Duodenal mucosa (tissue), 2 donors: Measurements from ENCODE around the gene RFNG.

Experiments used
- H3K27ac ChIP-seq: one replicate; pipeline ENCODE4 v1.7.0; 2013; ENCODE audit warnings: low read depth, low read length
- H3K27me3 ChIP-seq, 2 donors: one replicate each; pipeline ENCODE4 v1.7.0; 2013; ENCODE audit warnings: low read length in 2 of 2, control low read depth in 1 of 2; ENCODE audit not compliant: insufficient read depth in 2 of 2, control insufficient read depth in 1 of 2
- H3K36me3 ChIP-seq, 2 donors: one replicate each; pipeline ENCODE4 v1.7.0; 2013; ENCODE audit warnings: low read length in 2 of 2, control low read depth in 1 of 2; ENCODE audit not compliant: insufficient read depth in 2 of 2, control insufficient read depth in 1 of 2
- H3K4me1 ChIP-seq, 2 donors: one replicate each; pipeline ENCODE4 v1.7.0; 2013; ENCODE audit warnings: low read length in 2 of 2, control low read depth in 1 of 2; ENCODE audit not compliant: insufficient read depth in 2 of 2, control insufficient read depth in 1 of 2
- H3K4me3 ChIP-seq, 2 donors: one replicate each; pipeline ENCODE4 v1.7.0; 2013; ENCODE audit warnings: low read length in 2 of 2, low read depth in 1 of 2
- H3K9ac ChIP-seq, 2 donors: one replicate each; pipeline ENCODE4 v1.7.0; 2013; ENCODE audit warnings: low read length in 2 of 2, low read depth in 1 of 2
- H3K9me3 ChIP-seq, 2 donors: one replicate each; pipeline ENCODE4 v1.7.0; 2013; ENCODE audit warnings: low read length in 2 of 2, control low read depth in 1 of 2; ENCODE audit not compliant: control insufficient read depth in 1 of 2

Gene RFNG

GRCh38 chr17:82055965-82056728 is 4.5 kb upstream of the RFNG start:
- H3K9me3 ChIP-seq, result no peaks in the 10 kb centered on the region
- H3K4me1 ChIP-seq, result peaks cover 11 to 18% of the 10 kb centered on the region in 2 donors
- H3K36me3 ChIP-seq, result peaks cover 16 to 74% of the 10 kb centered on the region in 2 donors
- no peak overlapping the region for H3K9ac ChIP-seq
- no peak overlapping the region for H3K4me3 ChIP-seq
- H3K27ac ChIP-seq, result no peak overlapping the region
- H3K27me3 ChIP-seq, result no peaks in the 10 kb centered on the region

GRCh38 chr17:82055023-82055964 is 3.7 kb upstream of the RFNG start:
- H3K9ac ChIP-seq, result no peak overlapping the region
- H3K4me3 ChIP-seq, result no peak overlapping the region
- no peak overlapping the region for H3K27ac ChIP-seq
- H3K36me3 ChIP-seq, result peaks cover 15 to 66% of the 10 kb centered on the region in 2 donors
- H3K9me3 ChIP-seq, result no peaks in the 10 kb centered on the region
- no peaks in the 10 kb centered on the region for H3K27me3 ChIP-seq
- peaks cover 11 to 25% of the 10 kb centered on the region in 2 donors for H3K4me1 ChIP-seq

- H3K4me3 ChIP-seq, result no peak overlapping the region
- H3K27ac ChIP-seq, result no peak overlapping the region
- peaks cover 11 to 29% of the 10 kb centered on the region in 2 donors for H3K4me1 ChIP-seq
- no peaks in the 10 kb centered on the region for H3K9me3 ChIP-seq
- peaks cover 13 to 60% of the 10 kb centered on the region in 2 donors for H3K36me3 ChIP-seq
- H3K9ac ChIP-seq, result no peak overlapping the region
- H3K27me3 ChIP-seq, result no peaks in the 10 kb centered on the region
These were observed 2.9 kb upstream of the RFNG start for GRCh38 chr17:82054351-82055022.

- Histone ChIP-seq H3K9ac (no peak overlapping the region), H3K4me3 (peak overlapping the region in 1 of 2 donors; percentile 89), H3K27me3 (no peaks in the 10 kb centered on the region), H3K4me1 (peaks cover 11 to 29% of the 10 kb centered on the region in 2 donors), H3K9me3 (no peaks in the 10 kb centered on the region), H3K27ac (no peak overlapping the region), H3K36me3 (peaks cover 13 to 53% of the 10 kb centered on the region in 2 donors)
These were observed 2.1 kb upstream of the RFNG start for GRCh38 chr17:82053556-82054263.

DNA sequence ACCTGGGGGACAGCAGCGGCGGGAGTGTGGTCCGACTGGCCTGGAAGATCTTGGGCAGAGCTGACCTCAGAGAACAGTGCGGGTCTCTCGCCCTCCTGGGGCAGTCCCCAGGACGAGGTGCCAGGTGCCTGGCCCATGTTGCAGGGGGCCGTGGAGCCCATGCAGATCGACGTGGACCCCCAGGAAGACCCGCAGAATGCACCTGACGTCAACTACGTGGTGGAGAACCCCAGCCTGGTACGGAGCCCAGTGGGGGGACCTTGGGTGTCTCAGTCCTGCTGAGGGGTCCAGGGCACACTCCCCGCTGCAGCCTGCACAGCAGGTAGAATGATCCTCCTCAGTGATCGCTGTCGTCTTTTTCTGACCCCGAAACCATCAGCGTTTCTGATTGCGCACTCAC is 1.5 kb upstream of the RFNG start:
- Histone ChIP-seq H3K36me3 (peaks cover 10 to 50% of the 10 kb centered on the region in 2 donors), H3K9ac (no peak overlapping the region), H3K27me3 (no peaks in the 10 kb centered on the region), H3K9me3 (no peaks in the 10 kb centered on the region), H3K4me1 (peaks cover 11 to 29% of the 10 kb centered on the region in 2 donors), H3K27ac (no peak overlapping the region), H3K4me3 (peak overlapping the region; percentile 87 to 89)

GRCh38 chr17:82052638-82053059 is 1.0 kb upstream of the RFNG start:
- peak overlapping the region; percentile 87 to 89 for H3K4me3 ChIP-seq
- H3K4me1 ChIP-seq, result peaks cover 11 to 29% of the 10 kb centered on the region in 2 donors
- no peak overlapping the region for H3K27ac ChIP-seq
- no peaks in the 10 kb centered on the region for H3K27me3 ChIP-seq
- peaks cover 10 to 50% of the 10 kb centered on the region in 2 donors for H3K36me3 ChIP-seq
- no peaks in the 10 kb centered on the region for H3K9me3 ChIP-seq
- peak overlapping the region; percentile 70 for H3K9ac ChIP-seq

DNA sequence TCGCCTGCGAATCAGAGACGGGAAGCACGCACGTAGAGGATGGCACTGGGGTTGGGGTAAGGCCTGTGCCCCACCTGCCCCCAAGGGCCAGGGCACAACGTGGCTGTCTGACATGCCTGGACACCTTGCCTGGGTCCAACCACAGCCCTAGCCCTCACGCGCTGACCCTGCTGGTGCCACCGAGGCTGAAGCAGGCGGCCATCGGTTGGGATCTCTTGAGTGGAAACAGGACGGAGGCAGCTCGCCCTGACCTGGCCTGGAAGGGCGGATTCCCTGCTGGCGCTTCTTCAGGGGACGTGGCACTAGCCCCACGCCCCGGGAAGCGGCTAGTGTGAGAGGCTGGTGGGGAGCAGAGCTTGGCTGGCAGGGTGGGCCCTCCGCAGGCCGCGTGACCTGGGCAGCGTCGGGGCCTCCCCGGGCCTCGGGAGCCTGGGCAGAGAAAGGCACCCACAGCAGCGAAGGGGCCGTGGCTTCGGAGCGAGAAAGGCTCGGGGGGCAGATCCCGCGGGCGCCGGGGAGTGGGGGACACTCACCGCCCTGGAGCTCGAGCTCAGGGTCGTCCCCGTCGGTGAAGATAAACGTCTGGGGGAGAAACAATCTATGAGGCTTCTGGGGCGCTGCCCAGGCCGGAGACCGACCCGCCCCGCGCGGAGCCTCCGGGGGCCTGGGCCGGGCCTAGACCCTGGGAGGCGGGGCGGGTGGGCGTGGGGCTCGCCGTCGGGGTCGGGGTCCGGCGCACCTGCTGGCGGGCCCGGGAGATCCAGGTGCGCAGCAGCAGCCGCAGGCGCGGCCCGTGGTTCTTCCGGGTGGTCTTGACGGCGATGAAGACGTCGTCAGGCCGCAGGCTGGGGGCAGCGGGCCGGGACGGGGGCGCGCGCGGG is 610 bp downstream of the RFNG start:
- H3K36me3 ChIP-seq, result peaks cover 10 to 39% of the 10 kb centered on the region in 2 donors
- H3K4me3 ChIP-seq, result peak overlapping the region; percentile 62 to 87
- H3K9ac ChIP-seq, result peak overlapping the region; percentile 31 to 49
- H3K27ac ChIP-seq, result no peak overlapping the region
- H3K9me3 ChIP-seq, result no peaks in the 10 kb centered on the region
- no peaks in the 10 kb centered on the region for H3K27me3 ChIP-seq
- H3K4me1 ChIP-seq, result peaks cover 11 to 29% of the 10 kb centered on the region in 2 donors

DNA sequence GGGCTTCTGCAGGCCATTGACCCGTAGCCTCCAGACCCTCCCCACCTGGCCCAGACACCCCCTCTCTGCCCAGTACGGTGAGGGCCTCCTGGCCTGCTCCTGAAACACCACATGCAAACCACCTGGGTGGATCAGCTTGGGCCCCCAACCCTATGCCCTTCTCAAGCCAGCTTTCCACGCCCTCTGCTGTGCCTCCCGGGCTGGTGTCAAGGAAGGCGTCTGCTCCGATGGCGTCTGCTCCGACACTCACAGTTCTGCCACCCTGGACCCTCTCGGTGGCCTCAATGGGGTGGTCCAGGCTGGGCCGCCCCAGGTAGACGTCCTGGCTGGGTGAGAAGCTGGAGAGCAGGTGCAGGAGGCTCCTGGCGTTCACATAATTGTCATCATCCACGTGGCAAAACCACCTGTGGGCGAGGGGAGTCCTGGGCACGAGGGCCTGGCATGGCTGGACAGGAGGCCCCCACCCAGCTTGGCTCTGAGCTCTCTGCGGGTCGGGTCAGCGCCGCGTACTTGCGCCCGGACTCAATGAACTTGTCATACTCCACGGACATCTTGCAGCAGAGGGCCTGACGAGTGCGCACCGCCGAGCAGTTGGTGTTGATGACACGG is 1.4 kb downstream of the RFNG start:
- no peaks in the 10 kb centered on the region for H3K27me3 ChIP-seq
- H3K9me3 ChIP-seq, result no peaks in the 10 kb centered on the region
- no peak overlapping the region for H3K27ac ChIP-seq
- peak overlapping the region; percentile 31 to 49 for H3K9ac ChIP-seq
- peak overlapping the region; percentile 62 to 87 for H3K4me3 ChIP-seq
- peaks cover 8 to 34% of the 10 kb centered on the region in 2 donors for H3K36me3 ChIP-seq
- peaks cover 11 to 29% of the 10 kb centered on the region in 2 donors for H3K4me1 ChIP-seq
